CD4-positive, alpha-beta T cell treated with Interferon gamma for 1 hour (primary cell): Measurements from ENCODE around the gene KBTBD4.

ENCODE experiments used
- DNase-seq: peaks from one replicate; pipeline ENCODE4 v3.0.0-alpha.2; 2020

The KBTBD4 gene

DNA sequence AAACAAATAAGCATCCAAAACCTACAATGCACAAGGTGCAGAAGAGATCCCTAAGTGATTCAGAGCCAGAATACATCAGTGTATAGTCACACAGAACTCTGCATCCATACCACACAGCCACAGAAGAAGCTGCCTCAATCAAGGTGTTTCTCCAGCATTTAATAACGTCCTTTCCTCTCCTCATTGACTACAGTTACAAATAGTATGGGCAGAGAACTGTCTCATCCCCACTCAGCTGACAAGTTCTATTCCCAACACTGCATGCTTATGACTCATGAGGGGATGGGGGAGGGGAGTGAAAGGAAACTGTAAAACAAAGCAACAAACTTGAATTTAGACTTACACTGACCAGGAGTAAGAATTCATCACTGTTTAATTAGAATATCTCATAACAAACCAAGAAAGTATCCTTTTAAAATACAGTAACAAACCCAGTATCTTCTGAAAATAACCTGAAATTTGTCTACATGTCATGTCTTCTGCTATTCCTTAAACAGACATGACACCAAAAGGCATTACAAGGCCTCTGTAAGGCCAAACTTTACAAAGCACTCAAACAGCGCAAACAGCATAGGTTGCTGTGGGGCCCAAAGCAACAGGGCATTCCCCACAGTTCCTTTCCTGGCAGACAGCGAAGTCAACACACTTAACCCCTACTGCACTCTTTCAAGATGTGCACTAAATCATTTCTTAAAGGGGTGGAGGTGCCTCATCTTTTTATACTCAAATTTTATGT lies 55.1 kb downstream of the KBTBD4 start:
- peak; percentile 37 for DNase-seq
